GM12864 (cell line): ENCODE results near the gene SMCR8.
A peak's percentile ranks its signal among the peaks of the same experiment; 100 is the strongest.

ENCODE experiments used
- DNase-seq: peaks from one replicate; pipeline ENCODE4 v3.0.0-alpha.2; 2011; ENCODE audit warnings: low read depth
- H3K4me3 ChIP-seq: 2 replicates; pipeline ENCODE4 v1.5.1; 2011; ENCODE audit warnings: mild to moderate bottlenecking, low read depth, low read length, control low read depth
- CTCF ChIP-seq: IDR thresholded peaks from 2 replicates; pipeline ENCODE4 v1.5.1; 2011; ENCODE audit warnings: low read depth, mild to moderate bottlenecking, moderate library complexity, low read length, control low read depth, inconsistent platforms; ENCODE audit errors: missing control alignments

SMCR8 gene, protein sequence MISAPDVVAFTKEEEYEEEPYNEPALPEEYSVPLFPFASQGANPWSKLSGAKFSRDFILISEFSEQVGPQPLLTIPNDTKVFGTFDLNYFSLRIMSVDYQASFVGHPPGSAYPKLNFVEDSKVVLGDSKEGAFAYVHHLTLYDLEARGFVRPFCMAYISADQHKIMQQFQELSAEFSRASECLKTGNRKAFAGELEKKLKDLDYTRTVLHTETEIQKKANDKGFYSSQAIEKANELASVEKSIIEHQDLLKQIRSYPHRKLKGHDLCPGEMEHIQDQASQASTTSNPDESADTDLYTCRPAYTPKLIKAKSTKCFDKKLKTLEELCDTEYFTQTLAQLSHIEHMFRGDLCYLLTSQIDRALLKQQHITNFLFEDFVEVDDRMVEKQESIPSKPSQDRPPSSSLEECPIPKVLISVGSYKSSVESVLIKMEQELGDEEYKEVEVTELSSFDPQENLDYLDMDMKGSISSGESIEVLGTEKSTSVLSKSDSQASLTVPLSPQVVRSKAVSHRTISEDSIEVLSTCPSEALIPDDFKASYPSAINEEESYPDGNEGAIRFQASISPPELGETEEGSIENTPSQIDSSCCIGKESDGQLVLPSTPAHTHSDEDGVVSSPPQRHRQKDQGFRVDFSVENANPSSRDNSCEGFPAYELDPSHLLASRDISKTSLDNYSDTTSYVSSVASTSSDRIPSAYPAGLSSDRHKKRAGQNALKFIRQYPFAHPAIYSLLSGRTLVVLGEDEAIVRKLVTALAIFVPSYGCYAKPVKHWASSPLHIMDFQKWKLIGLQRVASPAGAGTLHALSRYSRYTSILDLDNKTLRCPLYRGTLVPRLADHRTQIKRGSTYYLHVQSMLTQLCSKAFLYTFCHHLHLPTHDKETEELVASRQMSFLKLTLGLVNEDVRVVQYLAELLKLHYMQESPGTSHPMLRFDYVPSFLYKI

DNA sequence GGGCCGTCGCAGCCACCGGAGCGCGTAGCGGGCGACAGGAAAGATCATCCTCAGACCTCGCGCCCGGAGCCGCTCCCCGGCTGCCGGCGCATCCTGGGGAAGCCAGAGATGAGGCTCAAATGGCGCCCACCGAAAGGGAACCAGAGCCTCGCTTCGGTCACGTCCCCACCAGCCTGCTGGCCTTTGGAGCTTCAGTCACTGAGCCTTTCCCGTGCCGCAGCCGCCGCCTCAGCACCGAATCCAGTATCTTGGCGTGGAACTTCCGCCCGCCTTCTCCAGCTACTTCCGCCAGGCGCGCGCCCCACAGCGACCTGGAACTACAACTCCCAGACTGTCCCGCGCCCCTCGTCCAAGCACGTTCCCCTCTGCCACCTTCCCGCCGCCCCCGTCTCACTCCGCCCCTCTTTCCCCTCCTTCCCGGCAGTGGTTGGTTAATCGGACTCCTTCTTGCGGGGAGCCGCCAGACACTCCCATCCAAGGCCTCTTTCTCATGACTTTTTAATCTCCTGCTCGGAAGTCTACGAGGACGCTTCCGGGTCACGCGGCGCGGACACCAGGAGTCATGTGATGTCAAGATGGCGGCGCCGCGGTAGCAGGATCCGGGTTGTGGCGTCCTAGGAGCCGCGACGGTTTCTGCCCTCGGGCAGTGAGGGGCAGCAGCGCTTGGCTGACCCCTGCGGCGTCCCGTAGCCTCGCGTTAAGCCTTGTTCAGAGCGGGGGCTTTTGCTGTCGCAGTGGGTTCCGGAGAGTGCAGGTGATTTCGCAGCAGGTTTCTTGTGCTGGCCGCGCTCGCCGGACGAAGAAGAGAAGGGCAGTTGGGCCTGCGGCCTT is at the start of gene SMCR8, which contains the start of gene TOP3A:
TSS of gene SMCR8 (plus strand) at position 563 of the 831 bp plus-strand sequence. CDS start 497 bp downstream, outside the sequence.
TSS of gene TOP3A (minus strand) at position 264 of the 831 bp plus-strand sequence. CDS start at position 48, 216 bp downstream.
- TF ChIP-seq CTCF: no peak

DNA sequence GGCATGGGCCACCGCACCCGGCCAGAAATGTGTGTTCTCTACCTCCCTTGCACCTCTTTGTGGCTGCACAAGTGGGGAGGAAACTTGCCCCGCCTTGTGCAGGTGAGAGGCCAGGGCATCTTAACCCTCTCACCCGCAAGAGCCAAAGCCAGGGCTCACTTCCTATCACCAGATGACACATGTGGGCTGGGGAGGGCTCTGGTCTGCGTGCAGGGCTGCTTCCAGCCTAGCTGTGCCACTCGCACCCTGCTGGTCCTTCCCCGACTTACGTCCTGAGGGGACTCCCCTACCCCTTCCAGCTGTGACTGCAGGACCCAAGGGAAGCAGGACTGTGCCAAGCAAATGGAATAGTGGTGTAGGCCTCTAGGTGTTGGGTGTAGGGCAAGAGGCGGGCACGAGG is 47.7 kb upstream of the SMCR8 start:
- H3K4me3 ChIP-seq: no peak overlapping the region
- DNase-seq: no peak
- TF ChIP-seq CTCF: no peak

More for the DNA sequence above, at the start of gene SMCR8, which contains the start of gene TOP3A:
- H3K4me3 ChIP-seq: peak within 1 kb of the TSS; percentile 93
- DNase-seq: peak; percentile 87

- no peak for DNase-seq
- TF ChIP-seq CTCF: no peak
- no peak overlapping the region for H3K4me3 ChIP-seq
Observed at GRCh38 chr17:18267927-18268711, 47.0 kb upstream of the SMCR8 start.

- no peak overlapping the region for H3K4me3 ChIP-seq
- DNase-seq: no peak
- TF ChIP-seq CTCF: no peak
Observed at GRCh38 chr17:18270046-18270931, 44.8 kb upstream of the SMCR8 start.

DNA sequence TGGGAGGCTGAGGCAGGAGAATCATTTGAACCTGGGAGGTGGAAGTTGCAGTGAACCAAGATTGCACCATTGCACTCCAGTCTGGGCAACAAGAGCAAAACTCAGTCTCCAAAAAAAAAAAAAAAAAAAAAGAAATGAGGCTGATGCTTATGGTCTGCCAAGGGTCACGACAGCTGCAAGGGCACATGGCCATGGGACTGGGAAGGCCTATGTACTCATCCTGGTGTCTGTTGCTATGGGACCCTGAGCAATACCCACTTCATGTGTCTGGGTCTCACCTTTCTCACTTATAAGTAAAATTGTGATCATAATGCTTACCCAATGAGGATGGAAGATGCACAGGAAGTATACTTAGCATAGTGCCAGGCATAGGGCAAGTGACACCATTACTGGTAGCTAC is 38.0 kb upstream of the SMCR8 start:
- no peak overlapping the region for H3K4me3 ChIP-seq
- DNase-seq: no peak
- TF ChIP-seq CTCF: no peak
